ENCODE results near the gene NHS. TPM values are rescaled to one million over a fixed set of nuclear protein-coding genes. Genes with fewer than 3 reads are reported as not detected.

NHS gene
- total RNA-seq, 1 donor from 2014 or later: 6.6 TPM

- DNase-seq: peak; percentile 1
These were observed 74.9 kb downstream of the NHS start for GRCh38 chrX:17449866-17450265.

- no peak for DNase-seq
These were observed 78.8 kb downstream of the NHS start for GRCh38 chrX:17453788-17454187.

- DNase-seq: no peak
These were observed 81.5 kb downstream of the NHS start for GRCh38 chrX:17456526-17456925.

- peak; percentile 87 for DNase-seq
These were observed 84.1 kb downstream of the NHS start for GRCh38 chrX:17459008-17459611.

GRCh38 chrX:17459661-17460060, 84.7 kb downstream of the NHS start:
- peak; percentile 9 for DNase-seq

GRCh38 chrX:17462881-17463280, 87.9 kb downstream of the NHS start:
- no peak for DNase-seq

- no peak for DNase-seq
These were observed 89.2 kb downstream of the NHS start for GRCh38 chrX:17464194-17464593.

GRCh38 chrX:17465201-17465600, 90.2 kb downstream of the NHS start:
- DNase-seq: no peak

GRCh38 chrX:17465802-17466201, 90.8 kb downstream of the NHS start:
- DNase-seq: no peak

- DNase-seq: no peak
These were observed 95.1 kb downstream of the NHS start for GRCh38 chrX:17470136-17470535.

- no peak for DNase-seq
These were observed 96.1 kb downstream of the NHS start for GRCh38 chrX:17471121-17471520.

- DNase-seq: no peak
These were observed 96.9 kb downstream of the NHS start for GRCh38 chrX:17471861-17472260.

GRCh38 chrX:17472424-17472823, 97.4 kb downstream of the NHS start:
- no peak for DNase-seq

- DNase-seq: no peak
These were observed 98.0 kb downstream of the NHS start for GRCh38 chrX:17473021-17473420.

GRCh38 chrX:17474892-17475291, 99.9 kb downstream of the NHS start:
- DNase-seq: no peak

GRCh38 chrX:17475449-17476217, 100.6 kb downstream of the NHS start:
- no peak for DNase-seq

- DNase-seq: no peak
These were observed 101.4 kb downstream of the NHS start for GRCh38 chrX:17476411-17476810.

- DNase-seq: no peak
These were observed 106.1 kb downstream of the NHS start for GRCh38 chrX:17481086-17481485.

GRCh38 chrX:17484592-17484991, 109.6 kb downstream of the NHS start:
- DNase-seq: no peak

GRCh38 chrX:17485391-17485790, 110.4 kb downstream of the NHS start:
- no peak for DNase-seq

- DNase-seq: no peak
These were observed 113.0 kb downstream of the NHS start for GRCh38 chrX:17488036-17488435.

- DNase-seq: no peak
These were observed 119.2 kb downstream of the NHS start for GRCh38 chrX:17494216-17494615.

GRCh38 chrX:17495052-17495451, 120.1 kb downstream of the NHS start:
- DNase-seq: no peak

GRCh38 chrX:17496407-17496806, 121.4 kb downstream of the NHS start:
- no peak for DNase-seq
